Neural cell (in vitro differentiated cells): Measurements from ENCODE around the gene NATD1. TPM values are rescaled to one million over a fixed set of nuclear protein-coding genes. Genes with fewer than 3 reads are reported as not detected.

Source experiments
- H2AFZ ChIP-seq: fragments of 200-600, 300-800 bp; sonication (generic), shearing (Covaris generic); 2 replicates; pipeline ENCODE4 v1.6.0; 2014; ENCODE audit warnings: low read depth, mild to moderate bottlenecking, antibody characterized with exemption, low read length, moderate library complexity
- H3F3A ChIP-seq: fragments of 200-600 bp; shearing (Covaris generic); 2 replicates; pipeline ENCODE4 v1.6.1; 2016; ENCODE audit warnings: mild to moderate bottlenecking, moderate library complexity, mixed read lengths, antibody characterized with exemption, low read length; ENCODE audit not compliant: insufficient read depth, poor library complexity, severe bottlenecking
- H3K27ac ChIP-seq: fragments of 200-600, 300-800 bp; sonication (generic), shearing (Covaris generic); 2 replicates; pipeline ENCODE4 v1.5.1; 2014; ENCODE audit warnings: mild to moderate bottlenecking, low read length, moderate library complexity
- H3K27me3 ChIP-seq: fragments of 300-800, 200-600 bp; sonication (generic), shearing (Covaris generic); 2 replicates; pipeline ENCODE4 v1.6.0; 2014; ENCODE audit warnings: mild to moderate bottlenecking, low read depth, low read length, moderate library complexity; ENCODE audit not compliant: insufficient read depth
- H3K36me3 ChIP-seq: fragments of 300-800, 200-600 bp; sonication (generic), shearing (Covaris generic); 2 replicates; pipeline ENCODE4 v1.5.1; 2014; ENCODE audit warnings: mild to moderate bottlenecking, antibody characterized with exemption, low read length, moderate library complexity; ENCODE audit not compliant: insufficient read depth
- H3K4me2 ChIP-seq: fragments of 300-800, 200-600 bp; sonication (generic), shearing (Covaris generic); 2 replicates; pipeline ENCODE4 v1.6.0; 2014; ENCODE audit warnings: mild to moderate bottlenecking, low read length
- H3K4me3 ChIP-seq: fragments of 300-800, 200-600 bp; sonication (generic), shearing (Covaris generic); 2 replicates; pipeline ENCODE4 v1.5.1; 2014; ENCODE audit warnings: mild to moderate bottlenecking, low read length, moderate library complexity
- H3K79me2 ChIP-seq: fragments of 200-600 bp; shearing (Covaris generic); replicated peaks from 2 replicates; pipeline ENCODE4 v1.6.0; 2014; ENCODE audit warnings: mild to moderate bottlenecking, low read length, moderate library complexity; ENCODE audit not compliant: insufficient read depth
- H3K9ac ChIP-seq: fragments of 300-800, 200-600 bp; sonication (generic), shearing (Covaris generic); 2 replicates; pipeline ENCODE4 v1.6.1; 2016; ENCODE audit warnings: mild to moderate bottlenecking, low read length, mixed read lengths
- H3K9me2 ChIP-seq: fragments of 200-600 bp; shearing (Covaris generic); 2 replicates; pipeline ENCODE4 v1.6.1; 2016; ENCODE audit warnings: mild to moderate bottlenecking, low read length, mixed read lengths; ENCODE audit not compliant: insufficient read depth
- H3K9me3 ChIP-seq: fragments of 200-600, 300-800 bp; sonication (generic), shearing (Covaris generic); 2 replicates; pipeline ENCODE4 v1.6.1; 2016; ENCODE audit warnings: mild to moderate bottlenecking, mixed run types, low read length, moderate library complexity, mixed read lengths
- H4K20me1 ChIP-seq: fragments of 200-600 bp; shearing (Covaris generic); 2 replicates; pipeline ENCODE4 v1.6.1; 2016; ENCODE audit warnings: mild to moderate bottlenecking, mixed run types; ENCODE audit not compliant: insufficient read depth
- CTCF ChIP-seq: fragments of 450-650 bp; IDR thresholded peaks from 2 replicates; pipeline ENCODE4 v1.5.1; 2014; ENCODE audit warnings: antibody characterized with exemption, mild to moderate bottlenecking, moderate library complexity; ENCODE audit not compliant: poor library complexity, severe bottlenecking
- EP300 ChIP-seq: fragments of 450-650 bp; conservative IDR thresholded peaks from 2 replicates; pipeline ENCODE4 v1.6.1; 2014; ENCODE audit warnings: antibody characterized with exemption, mild to moderate bottlenecking, moderate library complexity; ENCODE audit not compliant: poor library complexity, severe bottlenecking
- EZH2 ChIP-seq: fragments of 200-600, 300-800 bp; shearing (Covaris generic), sonication (generic); IDR thresholded peaks from 2 replicates; pipeline ENCODE4 v1.6.1; 2014; ENCODE audit warnings: antibody characterized with exemption, low read length, borderline replicate concordance, mild to moderate bottlenecking; ENCODE audit not compliant: insufficient read depth, poor library complexity, severe bottlenecking
- MXI1 ChIP-seq: fragments of 450-650 bp; conservative IDR thresholded peaks from 2 replicates; pipeline ENCODE4 v1.6.1; 2014; ENCODE audit warnings: antibody characterized with exemption, mild to moderate bottlenecking; ENCODE audit not compliant: poor library complexity, severe bottlenecking
- POLR2AphosphoS5 ChIP-seq: IDR thresholded peaks from 2 replicates; pipeline ENCODE4 v1.6.1; 2012
- RAD21 ChIP-seq: fragments of 450-650 bp; conservative IDR thresholded peaks from 2 replicates; pipeline ENCODE4 v1.6.1; 2014; ENCODE audit warnings: antibody characterized with exemption, mild to moderate bottlenecking, moderate library complexity
- SMC3 ChIP-seq: fragments of 450-650 bp; conservative IDR thresholded peaks from 2 replicates; pipeline ENCODE4 v1.6.1; 2014; ENCODE audit warnings: antibody characterized with exemption, mild to moderate bottlenecking, moderate library complexity; ENCODE audit not compliant: poor library complexity
- TAF1 ChIP-seq: IDR thresholded peaks from 2 replicates; pipeline ENCODE4 v1.6.1; 2012; ENCODE audit warnings: low read depth
- polyA plus RNA-seq: library from polyadenylated mRNA; depleted of rRNA; stranded (reverse); fragments of >200 nt; gene quantifications from 2 replicates; pipeline ENCODE4 v1.2.3, GENCODE V29; 2014
- TF ChIP-seq, protein P1 (sequence below): IDR thresholded peaks from 2 replicates; pipeline ENCODE4 v1.6.1; 2012; ENCODE audit warnings: borderline replicate concordance

NATD1 gene
- polyA plus RNA-seq, 1 donor from 2014 or later = 2.8 TPM

GRCh38 chr17:21223086-21223485 is 30.1 kb downstream of the NATD1 start:
- no peaks in the 10 kb centered on the region for H3K79me2 ChIP-seq
- no peak overlapping the region for H3K27ac ChIP-seq
- H3F3A ChIP-seq = no peaks in the 10 kb centered on the region
- no peaks in the 10 kb centered on the region for H3K27me3 ChIP-seq
- H3K36me3 ChIP-seq = no peaks in the 10 kb centered on the region
- no peak overlapping the region for H2AFZ ChIP-seq
- H3K9me3 ChIP-seq = peaks cover 6% of the 10 kb centered on the region
- no peaks in the 10 kb centered on the region for H3K9me2 ChIP-seq
- H3K4me3 ChIP-seq = no peak overlapping the region
- TF ChIP-seq, protein P1, sequence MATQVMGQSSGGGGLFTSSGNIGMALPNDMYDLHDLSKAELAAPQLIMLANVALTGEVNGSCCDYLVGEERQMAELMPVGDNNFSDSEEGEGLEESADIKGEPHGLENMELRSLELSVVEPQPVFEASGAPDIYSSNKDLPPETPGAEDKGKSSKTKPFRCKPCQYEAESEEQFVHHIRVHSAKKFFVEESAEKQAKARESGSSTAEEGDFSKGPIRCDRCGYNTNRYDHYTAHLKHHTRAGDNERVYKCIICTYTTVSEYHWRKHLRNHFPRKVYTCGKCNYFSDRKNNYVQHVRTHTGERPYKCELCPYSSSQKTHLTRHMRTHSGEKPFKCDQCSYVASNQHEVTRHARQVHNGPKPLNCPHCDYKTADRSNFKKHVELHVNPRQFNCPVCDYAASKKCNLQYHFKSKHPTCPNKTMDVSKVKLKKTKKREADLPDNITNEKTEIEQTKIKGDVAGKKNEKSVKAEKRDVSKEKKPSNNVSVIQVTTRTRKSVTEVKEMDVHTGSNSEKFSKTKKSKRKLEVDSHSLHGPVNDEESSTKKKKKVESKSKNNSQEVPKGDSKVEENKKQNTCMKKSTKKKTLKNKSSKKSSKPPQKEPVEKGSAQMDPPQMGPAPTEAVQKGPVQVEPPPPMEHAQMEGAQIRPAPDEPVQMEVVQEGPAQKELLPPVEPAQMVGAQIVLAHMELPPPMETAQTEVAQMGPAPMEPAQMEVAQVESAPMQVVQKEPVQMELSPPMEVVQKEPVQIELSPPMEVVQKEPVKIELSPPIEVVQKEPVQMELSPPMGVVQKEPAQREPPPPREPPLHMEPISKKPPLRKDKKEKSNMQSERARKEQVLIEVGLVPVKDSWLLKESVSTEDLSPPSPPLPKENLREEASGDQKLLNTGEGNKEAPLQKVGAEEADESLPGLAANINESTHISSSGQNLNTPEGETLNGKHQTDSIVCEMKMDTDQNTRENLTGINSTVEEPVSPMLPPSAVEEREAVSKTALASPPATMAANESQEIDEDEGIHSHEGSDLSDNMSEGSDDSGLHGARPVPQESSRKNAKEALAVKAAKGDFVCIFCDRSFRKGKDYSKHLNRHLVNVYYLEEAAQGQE = no peak
- TF ChIP-seq POLR2AphosphoS5 (no peak), EZH2 (no peak), EP300 (no peak)
- H4K20me1 ChIP-seq = no peaks in the 10 kb centered on the region
- H3K4me2 ChIP-seq = no peak overlapping the region
- H3K9ac ChIP-seq = no peak overlapping the region

DNA sequence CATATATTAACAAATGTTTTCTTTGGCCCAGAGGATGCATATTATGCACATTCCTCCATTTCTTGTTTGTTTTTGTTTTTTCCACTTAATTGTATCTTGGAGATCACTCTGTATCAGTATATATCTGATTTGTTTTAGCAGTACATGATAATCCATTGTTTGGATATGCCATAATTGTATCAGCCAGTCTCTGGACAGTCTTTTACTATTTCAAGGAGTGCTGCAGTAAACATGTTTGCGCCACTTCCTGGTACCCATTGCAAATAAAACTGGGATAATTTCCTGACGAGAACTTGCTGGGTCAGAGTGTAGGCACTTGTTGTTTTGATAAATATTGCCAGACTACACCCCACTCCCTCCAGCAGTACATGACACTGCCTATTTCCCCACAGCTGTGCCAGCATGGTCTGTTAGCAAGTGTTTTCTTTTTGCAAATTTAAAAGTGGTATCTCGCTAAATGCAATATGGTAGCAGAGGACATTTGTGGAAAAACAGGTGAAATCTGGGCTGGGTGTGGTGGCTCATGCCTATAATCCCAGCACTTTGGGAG is 34.3 kb downstream of the NATD1 start:
- Histone ChIP-seq H3K36me3 (no peaks in the 10 kb centered on the region), H4K20me1 (no peaks in the 10 kb centered on the region), H3K9me2 (no peaks in the 10 kb centered on the region), H2AFZ (no peak overlapping the region), H3K79me2 (no peaks in the 10 kb centered on the region), H3K27me3 (no peaks in the 10 kb centered on the region), H3K9ac (no peak overlapping the region), H3K9me3 (peaks cover 6% of the 10 kb centered on the region), H3K4me2 (no peak overlapping the region), H3K4me3 (no peak overlapping the region), H3K27ac (no peak overlapping the region), H3F3A (no peaks in the 10 kb centered on the region)
- TF ChIP-seq POLR2AphosphoS5 (no peak), TAF1 (no peak), SMC3 (no peak), EZH2 (no peak), CTCF (no peak), MXI1 (no peak), RAD21 (no peak), EP300 (no peak)
- TF ChIP-seq, protein P1 = no peak
